Neuronal stem cell (in vitro differentiated cells): ENCODE results near the gene SLC22A15.
"Not testable (repeated sequence)": the region's sequence is repeated elsewhere in the genome, so short reads cannot be mapped to it uniquely, and the experiment has no call there.

Experiments
- DNase-seq: peaks from one replicate; pipeline ENCODE4 v3.0.0-alpha.2; 2013; ENCODE audit warnings: low spot score
- H2AFZ ChIP-seq: one replicate; pipeline ENCODE4 v1.6.1; 2013; ENCODE audit warnings: mild to moderate bottlenecking, low read length, inconsistent platforms
- H2AK5ac ChIP-seq: 2 replicates; pipeline ENCODE4 v1.6.1; 2013; ENCODE audit warnings: low read depth, mild to moderate bottlenecking, inconsistent platforms, low read length, moderate library complexity, mixed read lengths
- H2BK120ac ChIP-seq: 2 replicates; pipeline ENCODE4 v1.6.1; 2013; ENCODE audit warnings: low read depth, mild to moderate bottlenecking, inconsistent platforms, low read length, moderate library complexity, mixed read lengths
- H2BK12ac ChIP-seq: one replicate; pipeline ENCODE4 v1.6.1; 2013; ENCODE audit warnings: low read length, inconsistent platforms
- H2BK15ac ChIP-seq: 2 replicates; pipeline ENCODE4 v1.6.1; 2013; ENCODE audit warnings: mild to moderate bottlenecking, low read length, inconsistent platforms, mixed read lengths
- H2BK5ac ChIP-seq: one replicate; pipeline ENCODE4 v1.6.1; 2013; ENCODE audit warnings: inconsistent platforms, mild to moderate bottlenecking, low read length, moderate library complexity
- H3K14ac ChIP-seq: one replicate; pipeline ENCODE4 v1.6.1; 2013; ENCODE audit warnings: low read length, inconsistent platforms
- H3K18ac ChIP-seq: 2 replicates; pipeline ENCODE4 v1.6.1; 2013; ENCODE audit warnings: low read length, inconsistent platforms
- H3K23ac ChIP-seq: 2 replicates; pipeline ENCODE4 v1.6.1; 2013; ENCODE audit warnings: low read depth, mild to moderate bottlenecking, mixed read lengths, low read length, inconsistent platforms; ENCODE audit not compliant: poor library complexity
- H3K27ac ChIP-seq: replicated peaks from 3 replicates; pipeline ENCODE4 v1.5.1; 2013; ENCODE audit warnings: low read length, inconsistent platforms
- H3K27me3 ChIP-seq, 3 experiments: 2 replicates each; pipeline ENCODE4 v1.6.1; 2013; ENCODE audit warnings: low read length in 3 of 3, mild to moderate bottlenecking in 2 of 3, inconsistent platforms in 1 of 3, low read depth in 1 of 3, mixed read lengths in 1 of 3, moderate library complexity in 1 of 3; ENCODE audit not compliant: control insufficient read depth in 3 of 3, insufficient read depth in 3 of 3
- H3K36me3 ChIP-seq, 2 donors: replicated peaks in 1 of 2; 2 replicates each; pipeline ENCODE4 v1.6.1; 2013; ENCODE audit warnings: low read length in 2 of 2; ENCODE audit not compliant: control insufficient read depth in 2 of 2, insufficient read depth in 2 of 2
- H3K4ac ChIP-seq: 2 replicates; pipeline ENCODE4 v1.6.1; 2013; ENCODE audit warnings: inconsistent platforms, mild to moderate bottlenecking, low read length, moderate library complexity
- H3K4me1 ChIP-seq, 2 donors: 1 replicate in 1 of 2; 2 replicates in 1 of 2; pipeline ENCODE4 v1.6.1; 2013; ENCODE audit warnings: low read length in 2 of 2, low read depth in 1 of 2; ENCODE audit not compliant: control insufficient read depth in 2 of 2, insufficient read depth in 1 of 2
- H3K4me2 ChIP-seq: one replicate; pipeline ENCODE4 v1.6.1; 2013; ENCODE audit warnings: mild to moderate bottlenecking, low read length, inconsistent platforms; ENCODE audit not compliant: insufficient read depth, poor library complexity, severe bottlenecking
- H3K4me3 ChIP-seq, 2 donors: 2 replicates each; pipeline ENCODE4 v1.5.1; 2013; ENCODE audit warnings: low read length in 2 of 2, mild to moderate bottlenecking in 2 of 2, inconsistent platforms in 1 of 2, moderate library complexity in 1 of 2
- H3K79me1 ChIP-seq: one replicate; pipeline ENCODE4 v1.6.1; 2013; ENCODE audit warnings: low read depth, mild to moderate bottlenecking, inconsistent platforms, low read length, moderate library complexity
- H3K9ac ChIP-seq: one replicate; pipeline ENCODE4 v1.6.1; 2013; ENCODE audit warnings: mild to moderate bottlenecking, low read depth, low read length, inconsistent platforms; ENCODE audit not compliant: poor library complexity
- H3K9me3 ChIP-seq, 2 donors: replicated peaks in 1 of 2; 2 replicates each; pipeline versions ENCODE3 to v1.6.1; 2013; ENCODE audit warnings: low read length in 2 of 2, mild to moderate bottlenecking in 2 of 2, inconsistent platforms in 1 of 2, low read depth in 1 of 2, mixed read lengths in 1 of 2, moderate library complexity in 1 of 2; ENCODE audit not compliant: control insufficient read depth in 2 of 2, insufficient read depth in 1 of 2
- H4K8ac ChIP-seq: one replicate; pipeline ENCODE4 v1.6.1; 2013; ENCODE audit warnings: low read depth, mild to moderate bottlenecking, inconsistent platforms, low read length, moderate library complexity
- H4K91ac ChIP-seq: one replicate; pipeline ENCODE4 v1.6.1; 2013; ENCODE audit warnings: low read length, low read depth, mild to moderate bottlenecking, inconsistent platforms; ENCODE audit not compliant: poor library complexity
- WGBS, 2 donors: extraction: QIAGEN DNeasy Blood & Tissue Kit; methylation state at CpG; one replicate each; pipeline ENCODE4 v1.1.7; 2013; ENCODE audit warnings: missing lambda C conversion rate in 2 of 2, mixed read lengths in 1 of 2; ENCODE audit not compliant: insufficient read length in 2 of 2, insufficient replicate concordance in 1 of 2; ENCODE audit errors: extremely low coverage in 2 of 2; 5-methylcytosine and 5-hydroxymethylcytosine counted together

Gene SLC22A15

DNA sequence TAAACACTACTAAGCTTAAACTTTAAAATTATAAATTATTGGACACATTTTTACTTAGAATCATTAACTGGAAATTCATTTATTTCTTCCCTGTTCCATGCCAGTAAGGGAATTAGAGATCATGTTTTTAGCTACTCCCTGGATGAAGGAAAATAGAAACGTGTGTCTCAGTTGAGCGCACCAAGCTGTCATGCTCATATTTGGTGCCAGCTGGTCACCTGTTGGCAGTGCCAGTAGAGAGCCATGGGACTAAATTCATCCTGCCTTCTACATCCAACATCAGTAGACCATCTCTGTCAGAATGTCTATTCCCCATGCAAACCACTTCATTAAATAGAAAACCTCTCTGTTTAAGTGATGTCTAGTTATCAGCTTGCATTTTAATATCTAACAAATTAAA is 17.4 kb upstream of the SLC22A15 start:
- no peaks in the 10 kb centered on the region for H3K79me1 ChIP-seq
- H3K23ac ChIP-seq, result no peak overlapping the region
- no peak overlapping the region for H3K18ac ChIP-seq
- H2BK12ac ChIP-seq, result no peak overlapping the region
- no peak overlapping the region for H3K14ac ChIP-seq
- H3K9me3 ChIP-seq, result no peaks in the 10 kb centered on the region
- no peak overlapping the region for H2AFZ ChIP-seq
- no peaks in the 10 kb centered on the region for H3K27me3 ChIP-seq
- H3K27ac ChIP-seq, result no peak overlapping the region
- no peak overlapping the region for H2BK120ac ChIP-seq
- DNase-seq, result no peak
- no CpG with 5 or more reads among the region's 2 CpGs for WGBS, 2 donors
- no peak overlapping the region for H2BK5ac ChIP-seq
- no peak overlapping the region for H4K91ac ChIP-seq
- H2BK15ac ChIP-seq, result no peak overlapping the region
- no peak overlapping the region for H3K4me3 ChIP-seq
- H4K8ac ChIP-seq, result no peak overlapping the region
- no peaks in the 10 kb centered on the region for H3K36me3 ChIP-seq
- no peak overlapping the region for H3K4me2 ChIP-seq
- no peak overlapping the region for H3K9ac ChIP-seq
- H3K4me1 ChIP-seq, result no peaks in the 10 kb centered on the region
- no peak overlapping the region for H3K4ac ChIP-seq
- H2AK5ac ChIP-seq, result no peak overlapping the region

DNA sequence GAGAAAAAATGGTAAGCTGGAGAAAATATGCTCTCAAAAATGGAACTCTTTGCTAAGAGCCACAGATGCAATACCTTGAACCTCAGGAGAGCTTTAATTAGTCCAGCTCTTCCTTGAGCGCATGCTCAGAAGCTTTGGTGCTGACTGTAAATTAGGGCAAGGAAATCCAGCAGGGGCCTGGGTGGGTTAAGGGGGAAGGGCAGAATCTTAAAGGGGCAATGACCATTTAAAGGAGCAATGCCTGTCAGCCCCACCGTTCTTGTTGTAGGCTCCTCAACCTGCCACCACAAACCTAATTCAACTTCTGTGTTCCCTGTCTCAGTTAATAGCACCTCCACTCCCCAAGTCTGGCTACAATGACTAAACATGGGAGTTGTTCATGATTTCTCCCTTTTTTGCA is 6.8 kb upstream of the SLC22A15 start:
- no peaks in the 10 kb centered on the region for H3K79me1 ChIP-seq

DNA sequence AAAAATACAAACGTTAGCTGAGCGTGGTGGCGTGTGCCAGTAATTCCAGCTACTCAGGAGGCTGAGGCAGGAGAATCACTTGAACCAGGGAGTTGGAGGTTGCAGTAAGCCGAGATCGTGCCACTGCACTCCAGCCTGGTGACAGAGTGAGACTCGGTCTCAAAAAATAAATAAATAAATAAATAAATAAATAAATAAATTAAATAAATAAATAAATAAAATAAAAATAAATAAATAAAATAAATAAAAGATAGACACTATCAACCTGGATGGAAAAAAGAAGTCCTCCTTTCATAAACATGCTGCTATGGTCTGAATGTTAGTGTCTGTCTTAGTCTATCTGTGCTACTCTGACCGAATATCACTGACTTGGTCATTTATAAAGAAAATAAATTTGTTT is 4.5 kb upstream of the SLC22A15 start:
- not testable (repeated sequence) for H3K23ac ChIP-seq, H2BK120ac ChIP-seq, H3K79me1 ChIP-seq, H4K8ac ChIP-seq, H2BK5ac ChIP-seq, H2BK12ac ChIP-seq, H2AK5ac ChIP-seq, H2BK15ac ChIP-seq, H3K27ac ChIP-seq, H3K4me1 ChIP-seq, H3K4ac ChIP-seq, H3K36me3 ChIP-seq, H4K91ac ChIP-seq, H3K9me3 ChIP-seq, H3K14ac ChIP-seq, H3K4me2 ChIP-seq, DNase-seq, H3K18ac ChIP-seq, H3K4me3 ChIP-seq, H2AFZ ChIP-seq, H3K9ac ChIP-seq
- H3K27me3 ChIP-seq, result peaks cover 0 to 18% (median 11%) of the 10 kb centered on the region in 3 experiments
- no CpG with 5 or more reads among the region's 7 CpGs for WGBS, 2 donors

More for the DNA sequence above, 6.8 kb upstream of the SLC22A15 start:
- Histone ChIP-seq H3K23ac (no peak overlapping the region), H3K9ac (no peak overlapping the region), H3K4me3 (no peak overlapping the region), H2BK5ac (no peak overlapping the region), H3K4ac (no peak overlapping the region), H3K9me3 (no peaks in the 10 kb centered on the region), H2BK12ac (no peak overlapping the region), H3K27ac (no peak overlapping the region), H2BK120ac (no peak overlapping the region), H3K4me2 (no peak overlapping the region), H2AK5ac (no peak overlapping the region), H3K36me3 (no peaks in the 10 kb centered on the region), H3K27me3 (no peaks in the 10 kb centered on the region), H4K91ac (no peak overlapping the region), H3K18ac (no peak overlapping the region), H3K4me1 (no peaks in the 10 kb centered on the region), H4K8ac (no peak overlapping the region), H2BK15ac (no peak overlapping the region), H2AFZ (no peak overlapping the region), H3K14ac (no peak overlapping the region)
- WGBS, 2 donors, result no CpG with 5 or more reads among the region's 2 CpGs
- no peak for DNase-seq

DNA sequence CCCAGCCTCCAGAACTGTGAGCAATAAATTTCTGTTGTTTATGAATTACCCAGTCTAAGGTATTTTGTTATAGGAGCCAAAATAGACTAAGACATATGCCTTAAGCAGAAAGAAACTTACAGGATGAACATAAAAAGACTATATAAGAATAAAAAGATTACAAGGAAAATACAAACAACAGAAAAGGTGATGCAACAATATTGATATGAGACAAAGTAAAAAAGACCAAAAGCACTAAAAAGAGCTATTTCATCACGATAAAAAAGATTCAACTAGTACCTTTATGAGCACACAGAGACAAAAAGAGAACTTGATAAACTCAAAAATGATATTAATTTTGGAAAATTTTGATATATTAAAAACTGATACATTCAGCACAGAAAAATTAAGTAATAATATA is 3.2 kb upstream of the SLC22A15 start:
- H2AFZ ChIP-seq, result no peak overlapping the region
- WGBS, 2 donors, result no CpG with 5 or more reads among the region's 1 CpG
- H2BK15ac ChIP-seq, result no peak overlapping the region
- no peaks in the 10 kb centered on the region for H3K9me3 ChIP-seq
- no peak overlapping the region for H3K4me3 ChIP-seq
- H3K36me3 ChIP-seq, result no peaks in the 10 kb centered on the region
- peaks cover 0 to 32% (median 19%) of the 10 kb centered on the region in 3 experiments for H3K27me3 ChIP-seq
- no peak overlapping the region for H2BK5ac ChIP-seq
- H3K23ac ChIP-seq, result no peak overlapping the region
- no peak for DNase-seq
- no peaks in the 10 kb centered on the region for H3K79me1 ChIP-seq
- no peak overlapping the region for H3K9ac ChIP-seq
- no peak overlapping the region for H4K91ac ChIP-seq
- no peak overlapping the region for H2BK120ac ChIP-seq
- H3K27ac ChIP-seq, result no peak overlapping the region
- no peak overlapping the region for H3K4me2 ChIP-seq
- no peaks in the 10 kb centered on the region for H3K4me1 ChIP-seq
- no peak overlapping the region for H3K18ac ChIP-seq
- H4K8ac ChIP-seq, result no peak overlapping the region
- no peak overlapping the region for H2AK5ac ChIP-seq
- H3K4ac ChIP-seq, result no peak overlapping the region
- no peak overlapping the region for H3K14ac ChIP-seq
- no peak overlapping the region for H2BK12ac ChIP-seq
